GM21526 (cell line): Measurements from ENCODE around the gene PKD1.

Experiments
- ATAC-seq: cut with Tn5 transposase; IDR thresholded peaks from one replicate; pipeline ENCODE4 v1.9.1; 2021; ENCODE audit warnings: moderate library complexity; ENCODE audit not compliant: unreplicated experiment, low FRiP score

PKD1 gene

DNA sequence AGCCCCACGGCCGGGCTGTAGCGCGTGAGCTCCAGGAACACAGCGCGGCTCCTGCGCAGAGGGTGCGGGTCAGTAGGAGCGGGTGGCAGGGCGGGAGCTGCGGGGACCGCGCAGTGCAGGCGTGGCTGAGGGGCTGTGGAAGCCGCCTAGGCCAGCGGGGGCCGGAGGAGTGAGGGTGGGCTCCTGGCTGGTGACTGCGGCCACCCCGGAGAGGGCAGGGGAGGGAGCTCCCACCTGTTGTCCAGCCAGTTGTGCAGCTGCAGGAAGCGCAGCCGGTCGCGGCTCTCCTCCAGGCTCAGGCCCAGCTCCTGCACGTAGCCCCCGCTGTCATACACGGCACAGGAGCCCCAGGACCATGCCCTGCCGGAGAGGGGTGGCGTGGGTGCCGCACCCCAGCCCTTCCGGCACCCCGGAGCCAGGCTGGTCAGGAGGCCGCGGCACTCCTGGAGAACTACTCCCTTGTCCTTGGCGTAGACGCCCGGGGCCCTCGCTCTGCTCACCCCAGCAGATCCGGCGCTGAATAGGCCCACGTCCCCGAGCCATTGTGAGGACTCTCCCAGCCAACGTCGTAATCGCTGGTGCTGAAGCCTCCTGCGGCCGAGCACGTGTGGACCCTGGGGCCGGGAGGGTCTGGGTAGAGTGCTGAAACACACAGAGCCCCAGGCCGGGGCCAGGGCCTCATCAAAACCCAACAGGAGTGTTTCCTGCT lies 44.0 kb downstream of the PKD1 start:
- no peak for ATAC-seq

GRCh38 chr16:2090777-2091546 lies 44.7 kb downstream of the PKD1 start:
- ATAC-seq = no peak

DNA sequence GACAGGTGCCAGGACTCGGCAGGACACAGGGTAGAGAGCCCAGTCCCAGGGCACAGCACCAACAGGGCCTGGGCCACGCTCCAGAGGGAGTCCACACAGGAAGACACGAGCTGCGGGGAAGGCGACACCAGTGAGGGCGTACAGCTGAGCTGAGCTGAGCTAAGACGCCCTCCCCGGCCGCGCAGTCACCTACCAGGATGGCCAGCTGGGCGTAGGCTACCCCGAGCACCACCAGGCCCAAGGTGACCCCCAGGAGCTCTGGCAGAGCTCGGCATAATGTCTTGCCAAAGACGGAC lies 45.3 kb downstream of the PKD1 start:
- ATAC-seq = no peak

DNA sequence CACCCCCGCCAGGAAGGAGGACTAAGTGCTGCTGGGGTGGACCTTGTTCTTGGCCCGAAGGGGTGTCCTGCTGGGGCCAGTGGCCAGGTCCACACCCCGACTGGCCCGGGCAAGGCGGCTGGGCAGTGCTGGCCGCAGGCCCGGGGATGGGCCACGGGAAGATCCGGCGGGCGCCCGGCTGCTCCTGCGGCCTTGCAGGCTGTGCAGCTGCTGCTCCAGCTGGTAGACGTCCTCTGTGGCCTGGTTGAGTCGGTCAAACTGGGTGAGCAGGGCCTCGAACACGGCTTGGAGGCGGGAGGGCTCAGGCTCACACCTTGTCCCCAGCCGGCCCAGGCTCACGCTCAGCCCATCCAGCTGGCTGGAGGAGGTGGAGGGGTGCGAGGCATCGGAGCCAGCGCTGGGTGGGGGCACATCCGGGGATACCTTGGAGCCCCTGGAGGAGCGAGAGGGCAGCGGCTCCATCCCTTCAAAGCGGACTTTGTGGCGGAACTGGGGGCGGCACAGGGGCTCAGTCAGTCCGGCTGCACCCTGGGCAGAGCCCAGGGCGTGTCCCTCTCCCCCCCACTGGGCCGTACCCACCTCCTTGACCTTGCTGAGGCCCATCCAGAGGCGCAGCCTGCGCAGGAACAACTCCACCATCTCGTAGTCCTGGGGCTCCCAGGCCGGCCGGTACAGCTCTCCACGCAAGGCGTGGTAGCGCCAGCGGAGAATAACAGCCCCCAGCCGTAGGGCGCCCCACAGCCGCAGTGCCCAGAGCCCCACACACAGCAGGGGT lies 45.8 kb downstream of the PKD1 start:
- no peak for ATAC-seq

- ATAC-seq = no peak
Measured at GRCh38 chr16:2088759-2089358, 46.8 kb downstream of the PKD1 start.

DNA sequence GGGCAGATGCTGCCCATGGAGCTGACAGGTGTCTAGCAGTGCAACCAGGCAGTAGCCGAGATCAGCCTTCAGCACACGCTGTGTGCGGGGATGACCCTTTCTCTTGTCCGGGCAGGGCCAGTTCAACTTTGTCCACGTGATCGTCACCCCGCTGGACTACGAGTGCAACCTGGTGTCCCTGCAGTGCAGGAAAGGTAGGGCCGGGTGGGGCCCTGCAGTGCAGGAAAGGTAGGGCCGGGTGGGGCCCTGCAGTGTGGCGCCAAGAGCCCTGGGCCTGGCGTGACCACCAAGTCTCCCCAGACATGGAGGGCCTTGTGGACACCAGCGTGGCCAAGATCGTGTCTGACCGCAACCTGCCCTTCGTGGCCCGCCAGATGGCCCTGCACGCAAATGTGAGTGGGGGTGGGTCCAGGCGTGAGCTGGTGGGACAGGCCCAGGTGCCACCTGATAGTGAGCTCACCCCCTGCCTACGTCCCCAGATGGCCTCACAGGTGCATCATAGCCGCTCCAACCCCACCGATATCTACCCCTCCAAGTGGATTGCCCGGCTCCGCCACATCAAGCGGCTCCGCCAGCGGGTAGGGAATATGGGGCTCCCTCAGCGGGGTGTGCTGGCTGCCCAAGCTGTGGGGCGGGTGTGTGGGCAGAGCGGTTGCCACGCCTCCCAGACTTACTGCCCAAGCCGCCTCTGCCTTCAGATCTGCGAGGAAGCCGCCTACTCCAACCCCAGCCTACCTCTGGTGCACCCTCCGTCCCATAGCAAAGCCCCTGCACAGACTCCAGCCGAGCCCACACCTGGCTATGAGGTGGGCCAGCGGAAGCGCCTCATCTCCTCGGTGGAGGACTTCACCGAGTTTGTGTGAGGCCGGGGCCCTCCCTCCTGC lies 47.7 kb downstream of the PKD1 start:
- ATAC-seq = no peak

DNA sequence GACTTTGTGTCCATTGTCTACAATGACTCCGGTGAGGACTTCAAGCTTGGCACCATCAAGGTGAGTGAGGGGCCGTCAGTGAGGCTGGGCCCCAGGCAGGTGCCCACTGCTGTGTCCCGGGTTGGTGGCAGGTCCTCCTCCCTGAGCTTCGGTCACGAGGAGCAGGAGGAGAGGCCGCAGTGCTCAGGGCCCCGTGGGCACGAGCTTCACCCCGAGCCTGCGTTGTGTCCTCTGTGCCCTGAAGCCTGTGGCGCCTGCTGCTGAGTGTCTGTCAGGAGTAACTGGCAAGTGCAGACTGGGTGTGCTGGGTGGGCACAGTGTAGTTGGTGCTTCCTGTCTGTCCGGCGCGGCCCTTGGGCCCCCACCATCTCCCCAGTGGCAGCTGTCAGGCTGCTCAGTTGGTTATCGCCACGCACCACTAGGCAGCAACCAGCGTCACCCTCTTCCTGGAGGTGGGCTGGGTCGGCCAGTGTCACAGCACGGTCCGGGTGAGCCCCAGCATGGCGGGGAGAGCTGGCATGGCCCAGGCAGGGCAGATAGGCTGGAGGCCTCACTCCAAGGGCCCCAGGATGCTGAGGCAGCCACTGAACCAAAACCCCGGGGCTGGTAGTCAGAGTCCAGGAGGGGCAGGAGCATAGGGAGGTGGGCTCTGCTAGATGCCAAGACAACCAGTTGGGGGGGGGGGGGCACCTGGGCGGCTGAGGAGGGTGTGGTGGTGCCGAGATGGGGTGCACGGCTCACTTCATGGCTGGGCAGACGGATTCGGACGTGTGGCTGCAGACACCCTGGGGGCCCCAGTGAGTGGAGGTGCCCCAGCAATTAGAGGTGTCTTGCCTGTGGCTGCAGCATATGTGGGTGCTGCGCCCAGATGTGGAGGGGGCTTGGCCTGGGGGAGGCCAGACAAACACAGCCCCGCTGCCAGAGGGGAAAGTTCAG lies 48.6 kb downstream of the PKD1 start:
- ATAC-seq = no peak

- no peak for ATAC-seq
Measured at GRCh38 chr16:2086106-2086742, 49.5 kb downstream of the PKD1 start.

DNA sequence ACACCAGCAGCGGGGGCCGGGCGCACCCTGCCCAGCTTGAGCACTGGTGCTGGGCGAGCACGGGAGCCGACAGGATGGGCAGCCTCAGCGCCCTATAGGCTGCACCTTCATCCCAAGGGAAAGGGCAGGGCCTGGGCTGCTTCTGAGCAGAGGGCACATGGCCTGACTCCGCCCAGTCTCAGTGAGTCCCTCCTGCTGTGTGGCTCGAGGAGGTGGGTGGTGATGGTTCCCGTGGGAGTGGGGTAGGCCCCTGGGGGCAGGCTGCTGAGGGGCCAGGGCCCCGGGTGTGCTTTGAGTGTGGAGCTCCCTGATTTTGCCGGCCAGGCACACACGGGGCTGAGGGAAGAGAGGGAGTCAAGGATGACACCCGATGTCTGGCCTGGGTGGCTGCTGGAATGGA lies 50.0 kb downstream of the PKD1 start:
- ATAC-seq = no peak

DNA sequence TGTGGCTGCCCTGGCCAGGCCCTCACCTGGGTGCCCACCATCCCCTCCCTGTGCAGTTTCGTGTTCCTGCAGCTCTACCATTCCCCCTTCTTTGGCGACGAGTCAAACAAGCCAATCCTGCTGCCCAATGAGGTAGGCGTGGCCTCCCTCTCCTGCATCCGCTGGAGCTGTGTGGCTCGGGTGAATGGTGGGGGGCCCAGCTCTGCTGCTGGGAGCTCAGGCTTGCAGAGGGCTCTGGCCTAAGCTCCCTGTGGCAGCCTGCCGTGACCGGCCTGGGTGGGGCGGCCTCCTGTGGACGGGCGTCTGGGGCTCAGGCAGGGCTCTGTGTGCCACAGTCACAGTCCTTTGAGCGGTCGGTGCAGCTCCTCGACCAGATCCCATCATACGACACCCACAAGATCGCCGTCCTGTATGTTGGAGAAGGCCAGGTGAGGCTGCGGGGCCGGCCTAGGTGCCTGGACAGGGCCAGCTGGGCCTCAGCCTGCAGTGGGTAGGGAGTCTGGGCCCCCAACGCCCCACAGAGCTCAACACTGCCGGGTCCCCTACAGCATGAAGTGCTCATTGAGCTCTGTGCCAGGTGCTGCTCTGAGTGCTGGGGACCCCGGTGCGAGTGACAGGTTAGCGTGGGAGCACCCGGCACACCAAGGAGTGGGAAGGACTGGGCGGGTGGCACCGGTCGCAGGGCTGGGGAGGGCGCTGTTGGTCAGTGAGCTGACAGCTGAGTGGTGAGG lies 50.6 kb downstream of the PKD1 start:
- ATAC-seq = no peak

DNA sequence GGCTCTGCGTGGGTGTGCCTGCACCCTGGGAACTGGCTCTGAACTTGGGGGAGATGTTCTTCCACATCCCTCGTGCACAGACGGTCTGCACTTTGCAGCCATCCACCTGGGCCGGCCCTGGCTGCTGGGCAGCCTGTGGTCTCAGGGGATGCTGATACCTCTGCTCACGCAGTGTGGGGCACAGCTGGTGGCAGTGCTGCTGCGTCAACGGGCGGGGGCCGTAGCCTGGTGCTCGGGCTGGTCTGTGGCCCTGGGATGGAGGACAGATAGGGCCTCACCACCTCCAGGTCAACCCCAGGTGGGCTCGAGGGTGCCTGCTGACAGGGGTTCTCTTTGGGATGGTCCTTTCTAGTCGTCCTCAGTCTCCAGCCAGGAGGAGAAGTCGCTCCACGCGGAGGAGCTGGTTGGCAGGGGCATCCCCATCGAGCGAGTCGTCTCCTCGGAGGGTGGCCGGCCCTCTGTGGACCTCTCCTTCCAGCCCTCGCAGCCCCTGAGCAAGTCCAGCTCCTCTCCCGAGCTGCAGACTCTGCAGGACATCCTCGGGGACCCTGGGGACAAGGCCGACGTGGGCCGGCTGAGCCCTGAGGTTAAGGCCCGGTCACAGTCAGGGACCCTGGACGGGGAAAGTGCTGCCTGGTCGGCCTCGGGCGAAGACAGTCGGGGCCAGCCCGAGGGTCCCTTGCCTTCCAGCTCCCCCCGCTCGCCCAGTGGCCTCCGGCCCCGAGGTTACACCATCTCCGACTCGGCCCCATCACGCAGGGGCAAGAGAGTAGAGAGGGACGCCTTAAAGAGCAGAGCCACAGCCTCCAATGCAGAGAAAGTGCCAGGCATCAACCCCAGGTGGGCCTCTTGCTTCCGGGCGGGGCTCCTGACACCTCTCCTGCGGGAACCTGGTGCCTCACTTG lies 51.6 kb downstream of the PKD1 start:
- no peak for ATAC-seq

DNA sequence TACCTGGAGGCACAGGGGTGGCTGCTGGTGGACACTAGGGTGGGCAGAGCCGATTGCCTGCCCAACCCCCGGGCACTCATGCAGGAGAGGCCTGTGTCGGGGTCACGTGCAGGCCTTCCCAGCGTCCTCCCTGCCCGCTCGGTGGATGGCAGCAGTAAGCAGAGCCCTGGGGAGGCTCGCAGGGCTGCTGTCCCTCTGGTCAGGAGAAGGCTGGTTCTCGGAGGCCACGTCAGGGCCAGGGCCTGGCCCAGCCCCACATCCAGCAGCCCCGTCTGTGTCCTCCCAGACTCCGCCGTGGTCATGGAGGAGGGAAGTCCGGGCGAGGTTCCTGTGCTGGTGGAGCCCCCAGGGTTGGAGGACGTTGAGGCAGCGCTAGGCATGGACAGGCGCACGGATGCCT lies 52.3 kb downstream of the PKD1 start:
- no peak for ATAC-seq

DNA sequence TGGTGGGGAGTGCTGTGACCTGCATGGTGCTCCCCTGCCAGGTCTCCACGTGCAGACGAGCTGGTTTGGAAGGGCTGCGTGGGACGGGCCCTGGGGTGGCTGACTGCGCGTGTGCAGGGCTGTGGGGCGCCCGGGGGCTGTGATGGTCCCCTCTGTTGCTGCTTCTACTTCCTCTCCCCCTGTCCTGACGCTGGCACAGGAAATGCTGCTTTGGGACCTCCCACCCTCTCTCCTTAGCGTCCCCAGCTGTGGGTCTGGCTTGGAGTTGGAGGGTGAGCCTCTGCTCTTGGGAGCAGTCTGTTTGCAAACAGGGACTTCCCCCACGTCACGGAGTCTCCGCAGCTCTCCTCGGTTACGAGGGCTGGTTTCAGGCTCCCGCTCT lies 52.7 kb downstream of the PKD1 start:
- no peak for ATAC-seq

DNA sequence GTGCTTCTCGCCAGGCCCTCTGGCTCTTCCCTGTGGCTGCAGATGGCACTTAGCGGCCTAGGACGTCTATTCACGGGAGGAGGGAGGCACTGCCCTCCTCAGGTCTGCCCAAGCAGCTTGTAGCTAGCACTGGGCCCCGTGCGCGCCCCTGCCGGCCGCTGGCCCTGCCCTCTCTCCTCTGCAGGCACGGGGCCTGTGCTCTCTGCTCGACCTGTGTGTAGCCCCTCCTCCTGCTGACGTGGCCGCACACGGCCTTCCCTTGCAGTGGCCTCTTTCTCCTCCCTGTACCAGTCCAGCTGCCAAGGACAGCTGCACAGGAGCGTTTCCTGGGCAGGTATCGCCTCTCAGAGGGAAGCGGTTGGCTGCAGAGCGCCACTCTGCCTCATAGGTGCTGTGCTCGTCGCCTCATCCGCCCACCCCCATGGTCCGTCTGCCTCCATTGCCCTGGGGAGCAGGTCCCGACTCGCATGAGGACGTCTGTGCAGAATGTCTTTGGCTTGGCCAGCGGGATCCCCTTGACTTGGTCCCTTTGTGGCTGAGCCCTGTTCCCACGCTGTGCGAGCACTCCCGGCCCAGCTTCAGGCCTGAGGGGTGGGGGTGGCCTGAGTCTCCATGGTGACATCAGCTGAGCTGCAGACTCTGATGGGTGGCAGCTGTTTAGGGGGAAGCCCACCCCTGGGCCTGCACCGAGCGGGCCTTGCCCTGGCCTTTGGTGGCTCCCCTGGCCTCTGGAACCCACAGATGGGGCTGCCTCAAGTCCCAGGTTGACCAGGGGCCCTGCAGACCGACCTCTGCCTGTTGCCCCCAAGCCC lies 53.3 kb downstream of the PKD1 start:
- ATAC-seq = no peak

DNA sequence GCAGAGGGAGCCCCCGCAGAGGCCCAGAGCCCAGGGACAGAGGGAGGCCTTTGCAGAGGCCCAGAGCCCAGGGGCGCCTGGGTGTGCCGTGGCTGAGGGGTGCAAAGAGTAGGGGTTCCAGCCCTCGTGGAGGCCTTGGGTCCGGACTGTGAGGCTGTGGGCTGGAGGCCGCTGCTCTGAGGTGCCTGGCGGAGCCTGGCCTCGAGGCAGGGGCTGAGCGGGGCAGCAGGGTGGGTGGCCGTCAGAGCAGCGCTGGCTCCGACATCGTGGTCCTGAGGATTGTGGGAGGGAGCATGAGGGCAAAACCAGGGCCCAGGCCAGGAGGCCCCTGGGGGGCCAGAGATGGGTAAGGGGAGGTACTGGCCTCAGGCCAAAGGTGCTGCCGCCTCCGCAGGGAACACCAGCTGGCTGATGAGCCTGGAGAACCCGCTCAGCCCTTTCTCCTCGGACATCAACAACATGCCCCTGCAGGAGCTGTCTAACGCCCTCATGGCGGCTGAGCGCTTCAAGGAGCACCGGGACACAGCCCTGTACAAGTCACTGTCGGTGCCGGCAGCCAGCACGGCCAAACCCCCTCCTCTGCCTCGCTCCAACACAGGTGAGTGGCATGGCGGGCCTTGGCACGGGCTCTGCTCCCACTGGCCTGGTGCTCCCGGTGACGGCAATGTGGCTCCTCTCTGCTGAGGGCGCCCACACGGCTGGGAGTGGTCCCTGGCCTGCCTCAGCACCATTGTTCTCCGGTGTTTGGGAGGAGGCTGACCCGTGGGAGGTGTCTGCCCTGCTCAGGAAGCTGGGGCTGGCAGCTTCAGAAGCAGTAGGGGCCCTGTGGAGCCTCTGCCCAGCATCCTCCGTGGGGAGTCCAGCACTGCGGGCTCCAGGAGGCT lies 54.3 kb downstream of the PKD1 start:
- ATAC-seq = no peak
